ENCODE measurements around the gene PLEKHO2. TPM values are rescaled to one million over a fixed set of nuclear protein-coding genes. Genes with fewer than 3 reads are reported as not detected.

Gene PLEKHO2
- total and polyA plus RNA-seq, 2 experiments from 2014 or later: 12.7 to 15.1 TPM

DNA sequence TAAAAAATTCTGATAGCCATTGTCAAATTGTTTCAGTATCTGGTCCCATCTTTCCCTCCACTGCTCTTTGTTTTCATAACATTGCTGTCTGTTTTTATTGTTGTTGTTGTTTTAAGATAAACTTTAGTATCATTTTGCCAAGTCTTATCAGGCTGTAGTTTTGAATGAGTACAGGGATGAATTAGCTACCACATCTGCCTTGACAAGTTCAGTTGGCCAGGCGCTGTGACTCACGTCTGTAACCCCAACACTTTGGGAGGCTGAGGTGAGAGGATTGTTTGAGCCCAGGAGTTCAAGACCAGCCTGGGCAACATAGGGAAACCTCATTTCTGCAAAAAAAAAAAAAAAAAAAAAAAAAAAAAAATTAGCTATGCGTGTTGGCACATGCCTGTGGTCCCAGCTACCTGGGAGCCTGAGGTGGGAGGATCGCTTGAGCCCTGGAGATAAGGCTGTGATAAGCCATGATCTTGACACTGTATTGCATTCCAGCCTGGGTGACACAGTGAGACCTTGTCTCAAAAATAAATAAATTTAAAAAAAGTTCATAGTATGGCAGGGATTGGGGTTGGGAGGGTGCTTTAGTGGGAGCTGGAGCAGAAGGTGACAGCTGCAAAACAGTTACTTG is 61.7 kb downstream of the PLEKHO2 start:
- H3K27ac ChIP-seq: no peak overlapping the region
- WGBS (ENCODE audit: low lambda C conversion rate, missing lambda C conversion rate): 86% methylated on average over 4 of the region's 4 CpGs
- no peaks in the 10 kb centered on the region for H3K79me2 ChIP-seq

DNA sequence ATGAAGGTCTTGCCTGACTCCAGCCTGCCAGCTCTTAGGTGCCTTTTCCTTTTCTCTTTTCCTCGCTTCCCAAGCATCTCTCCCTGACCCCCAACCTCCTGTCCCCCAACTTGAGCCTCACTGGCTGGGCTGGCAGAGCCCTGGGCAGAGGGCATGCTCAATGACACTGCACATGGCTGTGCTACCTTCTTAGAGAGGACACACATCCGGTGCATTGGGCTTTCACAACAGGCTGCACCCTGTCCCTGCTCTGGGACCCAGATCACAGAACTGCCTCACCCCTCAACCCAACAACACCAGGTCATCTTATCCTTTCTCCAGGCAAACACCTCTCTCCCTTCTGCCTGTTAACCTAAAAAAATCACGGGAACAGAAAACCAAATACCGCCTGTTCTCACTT is 62.5 kb downstream of the PLEKHO2 start:
- Histone ChIP-seq H4K20me1 (ENCODE audit: insufficient read depth, poor library complexity, severe bottlenecking) (no peaks in the 10 kb centered on the region), H3K4me1 (ENCODE audit: insufficient read depth) (no peaks in the 10 kb centered on the region), H3K27me3 (no peaks in the 10 kb centered on the region), H3K79me2 (no peaks in the 10 kb centered on the region), H3K9me2 (replicated peaks; ENCODE audit: insufficient read depth) (no peaks in the 10 kb centered on the region), H2AFZ (no peak overlapping the region), H3K4me2 (peak overlapping the region; percentile 79), H3K27ac (no peak overlapping the region), H3K9me3 (ENCODE audit: low read depth) (no peaks in the 10 kb centered on the region), H3K36me3 (replicated peaks; ENCODE audit: insufficient read depth, low read depth) (no peaks in the 10 kb centered on the region), H3K4me3 (no peak overlapping the region)
- DNase-seq (ENCODE audit: low spot score): no peak
- TF ChIP-seq EZH2 (IDR thresholded peaks at IDR 0.05; ENCODE audit: borderline replicate concordance): no peak
- TF ChIP-seq EZH2phosphoT487 (IDR thresholded peaks at IDR 0.05; ENCODE audit: low read depth, severe bottlenecking, unreplicated experiment): no peak
- TF ChIP-seq, protein P1, sequence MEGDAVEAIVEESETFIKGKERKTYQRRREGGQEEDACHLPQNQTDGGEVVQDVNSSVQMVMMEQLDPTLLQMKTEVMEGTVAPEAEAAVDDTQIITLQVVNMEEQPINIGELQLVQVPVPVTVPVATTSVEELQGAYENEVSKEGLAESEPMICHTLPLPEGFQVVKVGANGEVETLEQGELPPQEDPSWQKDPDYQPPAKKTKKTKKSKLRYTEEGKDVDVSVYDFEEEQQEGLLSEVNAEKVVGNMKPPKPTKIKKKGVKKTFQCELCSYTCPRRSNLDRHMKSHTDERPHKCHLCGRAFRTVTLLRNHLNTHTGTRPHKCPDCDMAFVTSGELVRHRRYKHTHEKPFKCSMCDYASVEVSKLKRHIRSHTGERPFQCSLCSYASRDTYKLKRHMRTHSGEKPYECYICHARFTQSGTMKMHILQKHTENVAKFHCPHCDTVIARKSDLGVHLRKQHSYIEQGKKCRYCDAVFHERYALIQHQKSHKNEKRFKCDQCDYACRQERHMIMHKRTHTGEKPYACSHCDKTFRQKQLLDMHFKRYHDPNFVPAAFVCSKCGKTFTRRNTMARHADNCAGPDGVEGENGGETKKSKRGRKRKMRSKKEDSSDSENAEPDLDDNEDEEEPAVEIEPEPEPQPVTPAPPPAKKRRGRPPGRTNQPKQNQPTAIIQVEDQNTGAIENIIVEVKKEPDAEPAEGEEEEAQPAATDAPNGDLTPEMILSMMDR (IDR thresholded peaks at IDR 0.05; ENCODE audit: poor library complexity): no peak
- 92% methylated on average over 4 of the region's 4 CpGs for WGBS (ENCODE audit: low lambda C conversion rate, missing lambda C conversion rate)

More for the DNA sequence above, 61.7 kb downstream of the PLEKHO2 start:
- H2AFZ ChIP-seq: no peak overlapping the region
- no peak for DNase-seq (ENCODE audit: low spot score)
- no peak overlapping the region for H3K4me2 ChIP-seq
- H3K9me2 ChIP-seq (replicated peaks; ENCODE audit: insufficient read depth): no peaks in the 10 kb centered on the region
- TF ChIP-seq, protein P1 (IDR thresholded peaks at IDR 0.05; ENCODE audit: poor library complexity): no peak
- TF ChIP-seq EZH2 (IDR thresholded peaks at IDR 0.05; ENCODE audit: borderline replicate concordance) (no peak), EZH2phosphoT487 (IDR thresholded peaks at IDR 0.05; ENCODE audit: low read depth, severe bottlenecking, unreplicated experiment) (no peak)
- no peaks in the 10 kb centered on the region for H3K36me3 ChIP-seq (replicated peaks; ENCODE audit: insufficient read depth, low read depth)
- H3K4me3 ChIP-seq: no peak overlapping the region
- no peaks in the 10 kb centered on the region for H3K9me3 ChIP-seq (ENCODE audit: low read depth)
- H3K27me3 ChIP-seq: no peaks in the 10 kb centered on the region
- H4K20me1 ChIP-seq (ENCODE audit: insufficient read depth, poor library complexity, severe bottlenecking): no peaks in the 10 kb centered on the region
- H3K4me1 ChIP-seq (ENCODE audit: insufficient read depth): no peaks in the 10 kb centered on the region

DNA sequence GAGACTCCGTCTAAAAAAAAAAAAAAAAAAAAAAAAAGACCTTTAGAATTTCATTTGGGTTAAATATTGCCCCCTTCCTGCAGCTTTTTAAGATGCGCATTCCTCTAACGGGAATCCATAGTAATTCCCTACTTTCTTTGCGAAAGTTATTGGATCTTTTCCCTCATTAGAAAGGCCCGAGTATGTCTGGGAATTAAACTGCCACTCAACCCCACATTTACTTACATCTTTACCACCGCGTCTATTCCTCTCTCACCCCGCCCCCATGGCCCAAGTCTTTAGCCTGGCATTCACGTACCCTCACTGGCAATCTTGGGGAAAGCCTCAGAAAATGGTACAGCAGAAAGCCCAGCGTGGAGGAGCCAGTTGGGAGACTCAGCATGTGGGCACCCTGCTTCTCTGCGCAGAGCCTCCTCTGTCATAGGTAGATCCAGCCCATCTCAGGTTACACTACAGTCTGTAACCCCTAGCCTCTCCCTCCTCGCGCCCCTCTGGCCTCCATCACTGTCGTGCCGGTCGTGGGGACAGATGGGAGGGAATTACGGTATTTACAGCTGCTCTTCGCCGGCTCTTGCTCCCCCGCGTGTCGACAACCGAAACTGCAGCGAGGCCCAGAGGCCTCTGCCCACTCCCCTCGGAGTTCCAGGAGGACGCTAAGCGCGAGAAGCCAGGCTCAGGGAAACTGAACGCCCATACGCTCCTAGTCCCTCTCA is 63.6 kb downstream of the PLEKHO2 start:
- no peaks in the 10 kb centered on the region for H4K20me1 ChIP-seq (ENCODE audit: insufficient read depth, poor library complexity, severe bottlenecking)
- WGBS (ENCODE audit: low lambda C conversion rate, missing lambda C conversion rate): 12% methylated on average over 29 of the region's 30 CpGs
- peak overlapping the region; percentile 79 for H3K4me2 ChIP-seq
- H3K27ac ChIP-seq: peak overlapping the region; percentile 47
- peak overlapping the region; percentile 71 for H2AFZ ChIP-seq
- H3K27me3 ChIP-seq: no peaks in the 10 kb centered on the region
- no peak overlapping the region for H3K4me3 ChIP-seq
- H3K9me3 ChIP-seq (ENCODE audit: low read depth): no peaks in the 10 kb centered on the region
- H3K36me3 ChIP-seq (replicated peaks; ENCODE audit: insufficient read depth, low read depth): no peaks in the 10 kb centered on the region
- peak; percentile 86 for DNase-seq (ENCODE audit: low spot score)
- H3K4me1 ChIP-seq (ENCODE audit: insufficient read depth): no peaks in the 10 kb centered on the region
- no peaks in the 10 kb centered on the region for H3K79me2 ChIP-seq
- H3K9me2 ChIP-seq (replicated peaks; ENCODE audit: insufficient read depth): no peaks in the 10 kb centered on the region
- TF ChIP-seq, protein P1 (IDR thresholded peaks at IDR 0.05; ENCODE audit: poor library complexity): peak; percentile 84
- TF ChIP-seq EZH2 (IDR thresholded peaks at IDR 0.05; ENCODE audit: borderline replicate concordance): no peak

Data from hepatocyte (in vitro differentiated cells).